ENCODE measurements around the gene MEPE.

DNA sequence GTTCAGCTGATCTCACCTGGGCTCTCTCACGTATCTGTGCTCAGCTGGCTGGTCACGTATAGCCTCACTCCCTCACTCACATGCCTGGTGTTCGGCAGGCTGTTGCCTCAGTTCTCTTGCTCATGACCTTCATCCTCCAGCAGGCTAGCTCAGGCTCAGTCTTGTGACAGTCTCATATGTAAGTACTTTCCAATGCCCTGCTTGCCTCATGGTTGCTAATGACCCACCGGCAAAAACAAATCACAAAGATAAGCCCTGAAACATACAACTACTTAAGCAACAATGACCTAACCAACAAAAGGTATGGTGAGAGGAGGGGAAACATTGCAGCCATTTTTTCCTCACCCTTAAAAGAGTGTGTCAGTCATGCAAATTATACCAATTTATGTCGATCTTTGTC is 25.0 kb downstream of the MEPE start:
- TF ChIP-seq, protein P1, sequence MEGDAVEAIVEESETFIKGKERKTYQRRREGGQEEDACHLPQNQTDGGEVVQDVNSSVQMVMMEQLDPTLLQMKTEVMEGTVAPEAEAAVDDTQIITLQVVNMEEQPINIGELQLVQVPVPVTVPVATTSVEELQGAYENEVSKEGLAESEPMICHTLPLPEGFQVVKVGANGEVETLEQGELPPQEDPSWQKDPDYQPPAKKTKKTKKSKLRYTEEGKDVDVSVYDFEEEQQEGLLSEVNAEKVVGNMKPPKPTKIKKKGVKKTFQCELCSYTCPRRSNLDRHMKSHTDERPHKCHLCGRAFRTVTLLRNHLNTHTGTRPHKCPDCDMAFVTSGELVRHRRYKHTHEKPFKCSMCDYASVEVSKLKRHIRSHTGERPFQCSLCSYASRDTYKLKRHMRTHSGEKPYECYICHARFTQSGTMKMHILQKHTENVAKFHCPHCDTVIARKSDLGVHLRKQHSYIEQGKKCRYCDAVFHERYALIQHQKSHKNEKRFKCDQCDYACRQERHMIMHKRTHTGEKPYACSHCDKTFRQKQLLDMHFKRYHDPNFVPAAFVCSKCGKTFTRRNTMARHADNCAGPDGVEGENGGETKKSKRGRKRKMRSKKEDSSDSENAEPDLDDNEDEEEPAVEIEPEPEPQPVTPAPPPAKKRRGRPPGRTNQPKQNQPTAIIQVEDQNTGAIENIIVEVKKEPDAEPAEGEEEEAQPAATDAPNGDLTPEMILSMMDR (IDR thresholded peaks at IDR 0.05): no peak
- TF ChIP-seq EZH2 (IDR thresholded peaks at IDR 0.05; ENCODE audit: borderline replicate concordance, insufficient read depth, low read depth, low read length, poor library complexity, severe bottlenecking): no peak
